Sigmoid colon (tissue), 4 donors: ENCODE results near the gene LDLRAD4.

Experiments used
- CTCF ChIP-seq, 4 experiments: fragments of 450-650 bp in 3 of 4; fragments of 200-600 bp in 1 of 4; IDR thresholded peaks; one replicate each; pipeline ENCODE4 v1.5.1; 2016 to 2019; ENCODE audit warnings: antibody characterized with exemption in 4 of 4, mild to moderate bottlenecking in 3 of 4, moderate library complexity in 2 of 4
- EP300 ChIP-seq, 4 donors: sonication (generic); formaldehyde crosslinking; IDR thresholded peaks; one replicate each; pipeline ENCODE4 v1.6.1; 2017; ENCODE audit warnings: antibody characterized with exemption in 4 of 4
- POLR2A ChIP-seq, 2 donors: fragments of 450-650 bp; IDR thresholded peaks; one replicate each; pipeline ENCODE4 v1.6.1; 2016; ENCODE audit warnings: antibody characterized with exemption in 2 of 2, mild to moderate bottlenecking in 2 of 2, moderate library complexity in 2 of 2

- TF ChIP-seq CTCF (IDR thresholded peaks at IDR 0.05) (no peak), POLR2A (IDR thresholded peaks at IDR 0.05) (no peak), EP300 (IDR thresholded peaks at IDR 0.05) (no peak)
These were observed 24.3 kb upstream of the LDLRAD4 start for GRCh38 chr18:13194239-13194638.
